Measurements from ENCODE around the gene CDH6. TPM values are rescaled to one million over a fixed set of nuclear protein-coding genes. Genes with fewer than 3 reads are reported as not detected.
"Not testable (repeated sequence)": the region's sequence is repeated elsewhere in the genome, so short reads cannot be mapped to it uniquely, and the experiment has no call there.

The CDH6 gene
- total RNA-seq, 2 donors from 2014 or later, result 3.2 to 15.9 TPM

DNA sequence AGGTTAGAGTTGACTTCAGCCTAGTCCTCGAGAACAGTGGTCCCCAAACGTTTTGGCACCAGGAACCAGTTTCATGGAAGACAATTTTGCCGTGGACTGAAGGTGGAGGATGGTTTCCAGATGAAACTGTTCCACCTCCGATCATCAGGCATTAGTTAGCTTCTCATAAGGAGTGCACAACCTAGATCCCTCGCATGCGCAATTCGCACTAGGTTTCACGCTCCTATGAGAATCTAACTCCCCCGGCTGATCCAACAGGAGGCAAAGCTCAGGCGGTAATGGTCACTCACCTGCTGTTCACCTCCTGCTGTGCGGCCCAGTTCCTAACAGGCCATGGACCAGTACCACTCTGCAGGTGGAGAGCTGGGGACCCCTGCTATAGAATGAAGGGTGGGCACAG is 163.6 kb downstream of the CDH6 start:
- TF ChIP-seq CTCF (IDR thresholded peaks at IDR 0.05), result no peak
- Histone ChIP-seq H3K27ac (no peak overlapping the region), H3K4me3 (no peak overlapping the region), H3K27me3 (replicated peaks; ENCODE audit: insufficient read depth) (no peaks in the 10 kb centered on the region), H3K4me1 (ENCODE audit: control insufficient read depth in 1 of 2, low read depth in 2 of 2) (no peaks in the 10 kb centered on the region), H3K9me3 (no peaks in the 10 kb centered on the region), H3K36me3 (no peaks in the 10 kb centered on the region)
- no peak for DNase-seq (ENCODE audit: low spot score)
- no peak for ATAC-seq (ENCODE audit: insufficient number of reproducible peaks, low FRiP score, low read depth)

GRCh38 chr5:31359839-31360238 is 166.4 kb downstream of the CDH6 start:
- ATAC-seq (ENCODE audit: insufficient number of reproducible peaks, low FRiP score, low read depth), result no peak

DNA sequence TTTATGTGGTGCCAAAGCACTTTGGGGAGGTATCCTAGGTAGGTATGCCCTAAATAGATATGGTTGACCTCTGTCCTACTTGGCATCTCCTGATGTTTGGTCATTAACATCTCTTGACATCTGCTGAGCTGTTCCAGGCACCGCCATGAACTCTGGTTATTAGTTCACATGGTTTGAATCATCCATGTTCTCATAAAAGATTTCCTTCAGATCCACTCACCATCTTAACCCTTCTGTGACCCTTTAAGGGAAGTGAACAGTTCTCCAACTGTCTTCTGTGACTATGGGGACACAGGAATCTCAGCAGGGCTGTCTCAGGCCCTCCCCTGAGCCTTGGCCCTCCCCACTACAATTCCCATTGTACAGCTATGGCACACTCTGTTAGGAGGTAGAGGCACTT is 167.7 kb downstream of the CDH6 start:
- no peak for DNase-seq (ENCODE audit: low spot score)
- no peak for TF ChIP-seq CTCF (IDR thresholded peaks at IDR 0.05)
- H3K9me3 ChIP-seq, result no peaks in the 10 kb centered on the region

More at GRCh38 chr5:31359839-31360238, 166.4 kb downstream of the CDH6 start:
- no peaks in the 10 kb centered on the region for H3K27me3 ChIP-seq (replicated peaks; ENCODE audit: insufficient read depth)
- no peak for TF ChIP-seq CTCF (IDR thresholded peaks at IDR 0.05)
- H3K36me3 ChIP-seq, result no peaks in the 10 kb centered on the region
- no peak overlapping the region for H3K4me3 ChIP-seq
- H3K27ac ChIP-seq, result no peak overlapping the region
- no peaks in the 10 kb centered on the region for H3K4me1 ChIP-seq (ENCODE audit: control insufficient read depth in 1 of 2, low read depth in 2 of 2)
- DNase-seq (ENCODE audit: low spot score), result no peak
- no peaks in the 10 kb centered on the region for H3K9me3 ChIP-seq

GRCh38 chr5:31361704-31362528 is 168.4 kb downstream of the CDH6 start:
- not testable (repeated sequence) for ATAC-seq (ENCODE audit: insufficient number of reproducible peaks, low FRiP score, low read depth); H3K27me3 ChIP-seq (replicated peaks; ENCODE audit: insufficient read depth); DNase-seq (ENCODE audit: low spot score); H3K27ac ChIP-seq; H3K36me3 ChIP-seq; H3K4me1 ChIP-seq (ENCODE audit: control insufficient read depth in 1 of 2, low read depth in 2 of 2); H3K9me3 ChIP-seq; H3K4me3 ChIP-seq

More for the DNA sequence above, 167.7 kb downstream of the CDH6 start:
- Histone ChIP-seq H3K27me3 (replicated peaks; ENCODE audit: insufficient read depth) (no peaks in the 10 kb centered on the region), H3K36me3 (no peaks in the 10 kb centered on the region), H3K4me1 (ENCODE audit: control insufficient read depth in 1 of 2, low read depth in 2 of 2) (no peaks in the 10 kb centered on the region), H3K4me3 (no peak overlapping the region), H3K27ac (no peak overlapping the region)
- no peak for ATAC-seq (ENCODE audit: insufficient number of reproducible peaks, low FRiP score, low read depth)

GRCh38 chr5:31362529-31362900 is 169.0 kb downstream of the CDH6 start:
- DNase-seq (ENCODE audit: low spot score) (no peak), ATAC-seq (ENCODE audit: insufficient number of reproducible peaks, low FRiP score, low read depth) (no peak)
- H3K27me3 ChIP-seq (replicated peaks; ENCODE audit: insufficient read depth), result no peaks in the 10 kb centered on the region
- no peak overlapping the region for H3K4me3 ChIP-seq
- TF ChIP-seq CTCF (IDR thresholded peaks at IDR 0.05), result no peak
- no peaks in the 10 kb centered on the region for H3K9me3 ChIP-seq
- H3K27ac ChIP-seq, result no peak overlapping the region
- H3K36me3 ChIP-seq, result no peaks in the 10 kb centered on the region
- H3K4me1 ChIP-seq (ENCODE audit: control insufficient read depth in 1 of 2, low read depth in 2 of 2), result no peaks in the 10 kb centered on the region

Data from thoracic aorta (tissue), 2 donors.